Activated CD8-positive, alpha-beta memory T cell treated with anti-CD3 and anti-CD28 coated beads for 1 hour (primary cell): Measurements from ENCODE around the gene LUZP1.
A peak's percentile ranks its signal among the peaks of the same experiment; 100 is the strongest.
"Not testable (repeated sequence)": the region's sequence is repeated elsewhere in the genome, so short reads cannot be mapped to it uniquely, and the experiment has no call there.

Experiments used
- DNase-seq, 2 donors: peaks; one replicate each; pipeline ENCODE4 v3.0.0-alpha.2; 2020; ENCODE audit warnings: low read depth in 1 of 2; ENCODE audit errors: extremely low read depth in 1 of 2

The LUZP1 gene

GRCh38 chr1:23188936-23189452 lies 20.3 kb upstream of the LUZP1 start:
- not testable (repeated sequence) for DNase-seq

DNA sequence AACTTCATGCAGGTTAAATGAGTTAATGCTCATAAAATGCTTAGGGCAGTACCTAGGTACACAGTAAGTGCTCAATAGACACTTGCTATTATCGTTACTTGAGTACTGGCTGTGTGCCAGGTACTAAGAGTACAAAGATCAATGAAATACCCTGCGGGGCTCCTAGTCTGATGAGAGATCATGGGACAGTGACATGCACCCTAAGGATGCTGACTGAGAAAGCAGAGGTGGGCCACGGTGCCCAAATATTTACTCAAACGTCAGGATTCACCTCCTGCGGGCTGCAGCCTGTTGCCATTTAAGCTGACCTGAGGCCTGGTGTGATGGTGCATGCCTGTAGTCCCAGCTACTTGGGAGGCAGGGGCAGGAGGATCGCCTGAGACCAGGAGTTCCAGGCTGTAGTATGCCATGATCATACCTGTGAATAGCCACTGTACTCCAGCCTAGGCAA lies 19.8 kb upstream of the LUZP1 start:
- no peak for DNase-seq

DNA sequence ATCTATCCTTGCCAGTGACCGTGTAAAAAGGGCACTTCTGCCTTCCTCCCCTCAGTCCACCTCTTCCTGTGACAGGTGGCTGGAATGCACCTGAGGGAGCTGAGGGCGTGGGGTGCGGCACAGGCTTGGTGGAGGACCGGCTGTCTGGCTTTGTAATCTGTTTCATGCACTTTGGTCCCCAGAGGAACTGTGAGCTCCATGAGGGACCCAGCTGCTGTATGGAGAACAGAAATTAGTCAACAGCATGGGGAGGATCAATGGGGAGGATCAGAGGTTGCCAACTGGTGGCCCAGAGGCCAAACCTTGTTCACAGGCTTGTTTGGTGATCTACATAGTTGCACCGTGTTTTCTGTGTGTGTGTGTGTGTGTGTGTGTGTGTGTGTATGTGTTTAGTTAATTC lies 19.0 kb upstream of the LUZP1 start:
- no peak for DNase-seq

GRCh38 chr1:23185381-23185780 lies 16.7 kb upstream of the LUZP1 start:
- DNase-seq: no peak

DNA sequence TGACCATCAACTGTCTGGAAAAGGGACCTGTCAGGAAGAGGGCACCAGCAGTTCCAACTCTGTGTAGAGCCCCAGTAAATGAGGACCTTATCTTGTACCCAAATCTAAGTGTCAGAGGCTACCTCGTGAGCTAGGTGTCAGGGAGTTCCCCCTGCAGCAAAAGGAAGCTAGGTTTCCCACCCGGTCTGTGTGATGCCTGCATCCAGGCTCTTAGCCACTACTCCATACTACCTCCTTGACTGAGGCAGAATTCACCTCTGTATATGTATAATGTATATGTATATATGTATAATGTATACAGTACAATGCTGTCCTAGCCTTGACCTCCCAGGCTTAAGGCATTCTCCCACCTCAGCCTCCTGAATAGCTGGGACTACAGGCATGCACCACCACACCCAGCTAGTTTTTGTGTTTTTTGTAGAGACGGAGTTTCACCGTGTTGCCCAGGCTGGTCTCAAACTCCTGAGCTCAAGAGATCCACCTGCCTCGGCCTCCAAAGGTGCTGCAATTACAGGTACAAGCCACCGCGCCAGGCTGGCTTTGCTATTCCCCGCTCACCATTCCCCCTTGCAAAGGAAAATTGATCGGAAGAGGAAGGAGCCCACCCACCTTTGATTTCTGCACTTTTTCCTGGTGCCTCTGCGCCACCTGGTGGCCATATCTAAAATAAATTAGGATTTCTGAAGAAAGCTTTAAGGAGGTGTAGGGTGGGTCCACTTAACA lies 15.7 kb upstream of the LUZP1 start:
- peak in 1 of 2 donors; percentile 16 for DNase-seq

DNA sequence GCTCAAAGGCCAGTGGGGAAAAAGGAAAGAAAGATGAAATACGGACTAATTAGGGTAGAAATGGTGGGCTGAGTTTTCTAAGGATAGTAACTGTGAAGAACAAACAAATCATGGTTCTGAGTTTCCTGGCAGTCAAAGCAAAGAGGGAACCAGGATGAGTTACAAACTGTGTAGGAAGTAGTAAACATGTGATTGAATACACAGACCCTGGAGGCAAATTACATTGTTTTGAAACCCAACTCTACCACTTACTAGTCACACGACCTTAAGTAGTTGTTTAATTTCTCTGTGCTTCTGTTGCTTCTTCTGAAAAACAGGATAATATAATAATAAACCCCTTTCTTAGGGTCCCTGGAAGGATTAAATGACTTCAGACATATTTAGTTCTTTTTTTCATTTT lies 11.2 kb upstream of the LUZP1 start:
- DNase-seq: no peak

GRCh38 chr1:23178950-23179349 lies 10.3 kb upstream of the LUZP1 start:
- DNase-seq: no peak

- no peak for DNase-seq
Measured at GRCh38 chr1:23178414-23178813, 9.8 kb upstream of the LUZP1 start.

DNA sequence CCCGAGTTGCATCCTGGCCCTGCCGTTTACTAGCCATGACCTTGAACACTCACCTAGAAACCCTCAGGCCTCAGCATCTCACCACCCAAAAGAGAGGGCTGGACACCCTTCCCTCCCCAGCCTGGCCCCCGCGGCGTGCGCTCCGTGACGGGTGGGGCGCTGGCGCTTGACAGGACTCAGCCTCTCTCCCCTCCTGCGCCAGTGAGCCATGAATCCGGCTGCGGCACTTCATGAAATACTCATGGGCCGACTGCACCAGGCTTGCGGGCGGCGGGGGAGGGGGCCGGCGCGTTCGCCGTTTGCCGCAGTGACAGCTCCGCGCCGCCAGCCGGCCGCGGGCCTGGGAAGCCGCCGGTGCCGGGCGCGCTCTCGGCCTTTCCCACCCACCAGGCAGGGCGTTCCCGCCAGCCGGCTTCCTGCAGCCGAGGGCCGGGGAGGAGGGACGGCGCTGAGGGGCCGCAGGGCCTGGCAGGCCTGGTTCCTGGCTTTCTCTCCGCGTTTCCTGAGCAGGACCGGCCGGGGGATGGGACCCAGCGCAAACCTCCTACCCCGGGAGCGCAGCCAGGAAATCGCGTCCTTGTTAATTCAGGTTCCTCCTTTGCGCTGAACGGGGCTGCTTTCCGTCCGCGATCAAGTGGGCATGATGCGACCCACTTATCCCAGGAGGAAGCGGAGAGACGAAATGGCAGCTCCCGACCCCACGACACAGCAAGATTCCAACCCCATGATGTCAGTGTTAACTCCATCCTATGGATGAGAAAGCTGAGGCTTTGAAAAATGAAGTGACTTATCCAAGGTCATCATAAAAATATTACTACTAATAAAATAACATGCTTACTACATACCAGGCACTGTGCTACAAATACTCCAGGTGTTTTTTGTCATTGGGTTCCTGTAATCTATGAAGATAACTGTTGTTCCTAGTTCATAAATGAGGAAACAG lies 9.1 kb upstream of the LUZP1 start:
- DNase-seq: peak in 1 of 2 donors; percentile 27

GRCh38 chr1:23177031-23177430 lies 8.4 kb upstream of the LUZP1 start:
- no peak for DNase-seq

DNA sequence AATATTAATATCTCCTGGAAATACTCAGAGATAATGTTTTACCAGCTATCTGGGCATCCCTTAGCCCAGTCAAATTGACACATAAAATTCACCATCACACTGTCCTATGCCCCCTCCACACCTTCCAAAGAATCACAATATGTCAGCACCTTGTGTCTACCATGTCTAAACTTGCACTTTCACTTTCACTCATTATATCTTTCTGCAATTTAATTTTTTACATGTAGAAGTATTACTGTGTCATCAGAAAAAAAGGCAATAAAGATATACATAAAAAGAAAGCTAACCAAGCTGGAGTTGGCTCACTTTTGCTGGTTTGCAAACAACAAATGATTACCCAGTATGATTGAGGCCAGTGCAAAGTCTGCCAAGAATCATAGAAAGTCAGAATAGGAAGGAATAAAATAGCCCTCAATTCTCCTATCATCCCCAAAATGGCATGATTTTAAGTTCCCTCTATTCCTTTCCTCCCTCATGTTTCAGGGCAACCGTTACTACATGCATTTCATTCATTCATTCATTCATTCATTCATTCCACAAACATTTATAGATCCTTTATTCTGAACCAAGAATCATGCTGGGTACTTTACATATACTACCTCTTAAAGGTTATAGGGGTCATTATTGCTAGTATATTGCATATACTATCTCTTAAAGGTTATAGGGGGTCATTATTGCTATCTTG lies 5.9 kb upstream of the LUZP1 start:
- DNase-seq: no peak

DNA sequence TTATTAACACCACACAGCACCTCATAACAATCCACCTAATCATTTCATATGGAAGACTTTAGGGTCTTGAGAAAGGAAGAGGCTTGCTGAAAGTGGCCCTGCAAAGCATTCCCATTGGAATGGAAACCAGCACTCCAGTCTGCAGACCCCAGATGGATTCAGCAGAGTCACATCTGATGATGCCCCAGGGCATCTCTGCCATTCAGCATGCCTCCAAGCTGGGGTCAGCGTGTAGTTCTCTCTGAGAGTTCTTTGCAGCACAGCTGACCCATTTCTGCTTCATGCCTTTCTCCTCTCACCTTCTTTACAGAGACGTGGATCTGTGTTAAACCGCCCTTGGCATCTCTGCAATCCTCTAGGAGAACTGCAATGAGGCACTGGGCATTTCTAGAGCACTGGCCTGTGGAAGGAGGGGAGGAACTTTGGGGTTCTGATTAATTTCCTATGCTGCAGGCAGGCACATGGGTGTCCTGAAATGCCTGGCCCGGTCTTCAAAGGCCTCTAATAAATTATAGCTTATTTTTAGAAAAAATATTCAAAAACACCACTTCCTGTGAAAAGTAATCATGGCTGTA lies 2.6 kb upstream of the LUZP1 start:
- DNase-seq: no peak

DNA sequence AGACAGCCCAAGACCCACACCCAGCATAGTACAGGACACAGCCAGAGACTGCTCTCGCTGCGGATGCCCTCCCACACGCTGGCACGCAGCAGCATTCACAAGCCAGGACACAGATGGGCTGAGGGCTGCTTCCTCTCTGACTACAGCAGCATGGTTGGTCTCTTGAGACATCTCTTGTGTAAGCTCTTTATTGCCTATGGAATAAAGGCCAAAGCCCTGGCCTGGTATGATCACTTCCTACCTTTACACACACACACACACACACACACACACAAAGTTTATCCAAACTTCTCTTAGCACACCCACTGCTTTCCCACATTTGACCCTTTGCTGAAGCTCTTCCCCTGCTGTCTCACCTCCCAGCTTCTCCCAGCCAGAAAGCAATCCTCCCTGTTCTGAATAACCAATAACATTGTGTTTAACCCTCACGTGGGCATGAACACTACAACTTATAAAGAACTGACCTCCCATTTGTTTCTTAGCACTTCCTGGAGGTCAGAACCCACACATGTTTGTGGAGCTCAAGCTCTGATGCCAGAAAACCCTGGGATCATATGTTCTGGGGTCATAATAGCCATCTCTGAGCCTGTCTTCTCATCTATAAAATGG lies 1.2 kb upstream of the LUZP1 start:
- no peak for DNase-seq

DNA sequence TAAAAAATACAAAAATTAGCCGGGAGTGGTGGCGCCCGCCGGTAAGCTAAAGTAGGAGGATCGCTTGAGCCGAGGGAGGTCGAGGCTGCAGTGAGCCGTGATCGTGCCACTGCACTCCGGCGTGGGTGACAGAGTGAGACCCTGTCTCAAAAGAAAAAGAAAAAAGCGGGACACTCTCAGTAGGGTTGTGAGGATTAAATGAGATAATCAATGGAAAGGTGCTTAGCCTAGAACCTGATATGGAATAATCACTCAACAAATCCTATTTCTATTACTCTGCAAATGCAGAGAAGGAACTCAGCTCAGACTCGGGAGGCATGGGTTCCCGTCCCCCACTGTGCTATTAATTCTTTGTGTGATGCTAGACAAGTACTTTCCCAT lies 529 bp upstream of the LUZP1 start:
- DNase-seq: no peak

- DNase-seq: no peak
Measured at GRCh38 chr1:23168079-23168444, 594 bp downstream of the LUZP1 start.

- no peak for DNase-seq
Measured at GRCh38 chr1:23167353-23168078, 1.1 kb downstream of the LUZP1 start.

- DNase-seq: no peak
Measured at GRCh38 chr1:23166854-23167253, 1.8 kb downstream of the LUZP1 start.

- DNase-seq: no peak
Measured at GRCh38 chr1:23163395-23163794, 5.3 kb downstream of the LUZP1 start.

- no peak for DNase-seq
Measured at GRCh38 chr1:23159963-23160877, 8.4 kb downstream of the LUZP1 start.
